Lower leg skin (tissue), 3 donors: Measurements from ENCODE around the gene LDB3.

Experiments used
- CTCF ChIP-seq, 3 donors: fragments of 450-650 bp; IDR thresholded peaks; one replicate each; pipeline ENCODE4 v1.5.1; 2016; ENCODE audit warnings: antibody characterized with exemption in 3 of 3, mild to moderate bottlenecking in 3 of 3, moderate library complexity in 2 of 3
- POLR2A ChIP-seq, 2 donors: fragments of 450-650 bp; IDR thresholded peaks; one replicate each; pipeline ENCODE4 v1.6.1; 2016 to 2017; ENCODE audit warnings: antibody characterized with exemption in 2 of 2, mild to moderate bottlenecking in 1 of 2, moderate library complexity in 1 of 2

GRCh38 chr10:86690231-86690630 is 21.9 kb downstream of the LDB3 start:
- TF ChIP-seq CTCF (IDR thresholded peaks at IDR 0.05) (no peak), POLR2A (IDR thresholded peaks at IDR 0.05) (no peak)
